Measurements from ENCODE around the gene ATXN7L1.

- TF ChIP-seq CTCF (IDR thresholded peaks at IDR 0.05) (no peak), EP300 (IDR thresholded peaks at IDR 0.05; ENCODE audit: low read depth) (no peak), POLR2A (IDR thresholded peaks at IDR 0.05) (no peak), POLR2AphosphoS5 (IDR thresholded peaks at IDR 0.05) (no peak)
Measured at GRCh38 chr7:105872491-105872890, 3.9 kb downstream of the ATXN7L1 start.
